D721Med (cell line): Measurements from ENCODE around the gene CPVL.

Experiments
- DNase-seq: peaks from one replicate; pipeline ENCODE4 v3.0.0; 2011; ENCODE audit warnings: low spot score; ENCODE audit not compliant: insufficient read length
- FAIRE-seq: peaks from 2 replicates; lab custom pipeline; 2011; peaks lifted over from hg19 to GRCh38; lab: Jason Lieb, UNC
- TF ChIP-seq, protein P1 (sequence below): IDR thresholded peaks from 2 replicates; pipeline ENCODE4 v1.5.1; 2012; ENCODE audit warnings: mild to moderate bottlenecking, control low read depth; ENCODE audit not compliant: insufficient read depth; ENCODE audit errors: missing control alignments

The CPVL gene

DNA sequence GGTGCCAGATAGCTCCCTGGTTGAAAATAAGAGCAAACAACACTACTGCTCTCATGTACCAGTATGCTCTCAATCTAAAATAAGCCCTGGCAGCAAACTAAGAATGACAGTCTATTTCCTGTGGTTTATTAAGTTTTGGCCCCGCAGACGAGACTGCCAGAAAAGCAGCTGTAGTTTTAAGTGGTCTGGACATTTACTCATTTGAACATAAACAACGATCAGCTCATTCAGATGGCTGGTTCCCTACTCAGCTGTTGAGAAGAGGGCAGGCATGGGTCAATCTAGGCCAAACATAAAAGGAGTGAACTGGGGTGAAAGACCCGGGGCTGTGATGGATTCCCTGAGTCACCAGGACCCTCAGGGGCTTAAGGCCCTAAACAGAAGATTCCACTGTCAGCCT, 192.7 kb downstream of the CPVL start:
- TF ChIP-seq, protein P1, sequence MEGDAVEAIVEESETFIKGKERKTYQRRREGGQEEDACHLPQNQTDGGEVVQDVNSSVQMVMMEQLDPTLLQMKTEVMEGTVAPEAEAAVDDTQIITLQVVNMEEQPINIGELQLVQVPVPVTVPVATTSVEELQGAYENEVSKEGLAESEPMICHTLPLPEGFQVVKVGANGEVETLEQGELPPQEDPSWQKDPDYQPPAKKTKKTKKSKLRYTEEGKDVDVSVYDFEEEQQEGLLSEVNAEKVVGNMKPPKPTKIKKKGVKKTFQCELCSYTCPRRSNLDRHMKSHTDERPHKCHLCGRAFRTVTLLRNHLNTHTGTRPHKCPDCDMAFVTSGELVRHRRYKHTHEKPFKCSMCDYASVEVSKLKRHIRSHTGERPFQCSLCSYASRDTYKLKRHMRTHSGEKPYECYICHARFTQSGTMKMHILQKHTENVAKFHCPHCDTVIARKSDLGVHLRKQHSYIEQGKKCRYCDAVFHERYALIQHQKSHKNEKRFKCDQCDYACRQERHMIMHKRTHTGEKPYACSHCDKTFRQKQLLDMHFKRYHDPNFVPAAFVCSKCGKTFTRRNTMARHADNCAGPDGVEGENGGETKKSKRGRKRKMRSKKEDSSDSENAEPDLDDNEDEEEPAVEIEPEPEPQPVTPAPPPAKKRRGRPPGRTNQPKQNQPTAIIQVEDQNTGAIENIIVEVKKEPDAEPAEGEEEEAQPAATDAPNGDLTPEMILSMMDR = no peak
- no peak for FAIRE-seq
- no peak for DNase-seq
